ENCODE results near the gene WBP1. TPM values are rescaled to one million over a fixed set of nuclear protein-coding genes. Genes with fewer than 3 reads are reported as not detected.

WBP1 gene
- total and polyA plus RNA-seq, 10 of the 15 experiments (the other 5 are each of a cell fraction or from before 2014, with no cell fraction given): 4.2 to 76.8 (median 43.8) TPM

- TF ChIP-seq POU2F2 (IDR thresholded peaks at IDR 0.05; ENCODE audit: borderline replicate concordance, low read depth, low read length): peak; percentile 59; the same call in 2 of the 3 replicates
- TF ChIP-seq NFYB (IDR thresholded peaks at IDR 0.05; ENCODE audit: insufficient read depth, low read depth, low read length): peak; percentile 91
- TF ChIP-seq SREBF1 (IDR thresholded peaks at IDR 0.05; ENCODE audit: low read length): no peak
- no peak for TF ChIP-seq RELA (IDR thresholded peaks at IDR 0.05; ENCODE audit: borderline replicate concordance, partially characterized antibody)
- no peak for TF ChIP-seq BHLHE40 (IDR thresholded peaks at IDR 0.05; ENCODE audit: borderline replicate concordance in 1 of 2, low read depth in 2 of 2, low read length in 1 of 2)
- TF ChIP-seq SMAD1 (IDR thresholded peaks at IDR 0.05; ENCODE audit: low read depth, partially characterized antibody): no peak
- no peak for TF ChIP-seq NKRF (conservative IDR thresholded peaks at IDR 0.05)
These were observed at the start of gene WBP1 (continued) for GRCh38 chr2:74458132-74458937.

DNA sequence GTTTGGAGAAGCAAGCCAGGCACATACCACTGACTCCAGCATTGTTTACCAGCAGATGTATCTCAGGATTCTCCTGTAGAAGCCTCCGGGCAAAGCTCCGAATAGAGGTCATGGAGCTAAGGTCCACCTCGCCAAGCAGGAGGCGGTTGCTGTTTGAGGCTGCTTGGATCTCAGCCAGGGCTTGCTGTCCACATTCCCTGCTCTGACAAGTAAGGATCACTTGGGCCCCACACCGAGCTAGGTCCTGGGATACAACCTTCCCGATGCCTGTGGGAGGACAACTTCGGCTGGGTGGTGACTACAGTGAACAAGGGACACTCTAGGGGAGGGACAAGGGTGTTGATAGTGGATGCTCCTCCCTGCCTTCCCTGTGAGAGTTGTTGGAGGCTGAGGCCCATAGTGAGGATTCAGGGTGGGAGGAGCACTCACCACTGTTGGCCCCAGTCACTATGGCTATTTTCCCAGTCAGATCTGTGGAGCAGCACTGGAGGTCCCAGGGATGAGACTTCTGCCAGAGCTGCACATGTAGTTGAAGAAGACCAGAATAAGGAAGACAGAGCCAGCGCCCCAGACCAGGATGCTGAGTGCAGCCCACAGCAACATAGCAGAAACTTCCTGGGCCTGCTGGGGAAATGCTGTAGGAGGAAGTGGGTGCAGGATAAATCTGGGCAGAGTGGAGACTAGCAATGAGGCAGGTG lies 45.1 kb upstream of the WBP1 start:
- Histone ChIP-seq H3K4me1 (ENCODE audit: control insufficient read depth, insufficient read depth, low read length) (peaks cover 32% of the 10 kb centered on the region), H3K9ac (ENCODE audit: control insufficient read depth, insufficient read depth, low read length) (no peak overlapping the region), H3K4me3 (no peak overlapping the region), H3K79me2 (ENCODE audit: control insufficient read depth, insufficient read depth, low read length) (no peaks in the 10 kb centered on the region), H3K4me2 (ENCODE audit: control insufficient read depth, insufficient read depth) (no peak overlapping the region), H3K36me3 (ENCODE audit: control insufficient read depth in 2 of 2, insufficient read depth in 2 of 2, low read length in 1 of 2) (no peaks in the 10 kb centered on the region), H4K20me1 (ENCODE audit: control insufficient read depth, insufficient read depth) (no peaks in the 10 kb centered on the region), H3K27ac (ENCODE audit: control insufficient read depth, insufficient read depth) (no peak overlapping the region), H2AFZ (ENCODE audit: control insufficient read depth, low read depth, low read length) (peak overlapping the region; percentile 42; the same call in 1 of the 2 replicates), H3K9me3 (replicated peaks; ENCODE audit: control insufficient read depth, insufficient read depth, low read length) (no peaks in the 10 kb centered on the region), H3K27me3 (replicated peaks in 1 of 2; ENCODE audit: control insufficient read depth in 2 of 2, insufficient read depth in 2 of 2, low read length in 1 of 2) (no peaks in the 10 kb centered on the region)
- CTCF ChIA-PET: interaction anchor here (0.9 to 1.6 kb wide), 6 partner anchors 21 to 175 kb away, joined by 3 to 4 read pairs (median 3); no protein-coding TSS in a partner anchor
- 94% methylated on average over 8 of the region's 8 CpGs for WGBS (ENCODE audit: insufficient coverage, insufficient replicate concordance, low lambda C conversion rate, missing lambda C conversion rate)
- no TSS peak for BruUV-seq (replicated peaks)
- intact Hi-C loops (cut with micrococcal nuclease; ENCODE audit: unreplicated experiment) (no loop called here), in situ Hi-C loops (cut with MboI) (no loop called here)
- DNase-seq (ENCODE audit: low read depth, low spot score) (no peak), FAIRE-seq (no peak), ATAC-seq (no peak)
- POLR2A ChIA-PET: interaction anchor here (0.6 kb wide), 1 partner anchor 118 kb away, joined by 3 read pairs; no protein-coding TSS in a partner anchor
- RAD21 ChIA-PET (ENCODE audit: unreplicated experiment): no interaction called here
- SMC1A ChIA-PET (ENCODE audit: uncharacterized antibody, unreplicated experiment): interaction anchor here (0.7 kb wide), 1 partner anchor 160 kb away, joined by 3 read pairs; no protein-coding TSS in a partner anchor
- TF ChIP-seq, protein P1, sequence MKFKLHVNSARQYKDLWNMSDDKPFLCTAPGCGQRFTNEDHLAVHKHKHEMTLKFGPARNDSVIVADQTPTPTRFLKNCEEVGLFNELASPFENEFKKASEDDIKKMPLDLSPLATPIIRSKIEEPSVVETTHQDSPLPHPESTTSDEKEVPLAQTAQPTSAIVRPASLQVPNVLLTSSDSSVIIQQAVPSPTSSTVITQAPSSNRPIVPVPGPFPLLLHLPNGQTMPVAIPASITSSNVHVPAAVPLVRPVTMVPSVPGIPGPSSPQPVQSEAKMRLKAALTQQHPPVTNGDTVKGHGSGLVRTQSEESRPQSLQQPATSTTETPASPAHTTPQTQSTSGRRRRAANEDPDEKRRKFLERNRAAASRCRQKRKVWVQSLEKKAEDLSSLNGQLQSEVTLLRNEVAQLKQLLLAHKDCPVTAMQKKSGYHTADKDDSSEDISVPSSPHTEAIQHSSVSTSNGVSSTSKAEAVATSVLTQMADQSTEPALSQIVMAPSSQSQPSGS (IDR thresholded peaks at IDR 0.05; ENCODE audit: low read length): no peak
- TF ChIP-seq EGR1 (IDR thresholded peaks at IDR 0.05; ENCODE audit: borderline replicate concordance in 1 of 2, low read depth in 2 of 2, low read length in 2 of 2) (no peak), ZNF384 (IDR thresholded peaks at IDR 0.05; ENCODE audit: borderline replicate concordance, low read depth, low read length) (no peak), ELK1 (IDR thresholded peaks at IDR 0.05; ENCODE audit: low read depth, low read length) (no peak), JUND (IDR thresholded peaks at IDR 0.05; ENCODE audit: low read depth, low read length) (no peak), ZNF622 (IDR thresholded peaks at IDR 0.05) (no peak)
- TF ChIP-seq, protein P2, sequence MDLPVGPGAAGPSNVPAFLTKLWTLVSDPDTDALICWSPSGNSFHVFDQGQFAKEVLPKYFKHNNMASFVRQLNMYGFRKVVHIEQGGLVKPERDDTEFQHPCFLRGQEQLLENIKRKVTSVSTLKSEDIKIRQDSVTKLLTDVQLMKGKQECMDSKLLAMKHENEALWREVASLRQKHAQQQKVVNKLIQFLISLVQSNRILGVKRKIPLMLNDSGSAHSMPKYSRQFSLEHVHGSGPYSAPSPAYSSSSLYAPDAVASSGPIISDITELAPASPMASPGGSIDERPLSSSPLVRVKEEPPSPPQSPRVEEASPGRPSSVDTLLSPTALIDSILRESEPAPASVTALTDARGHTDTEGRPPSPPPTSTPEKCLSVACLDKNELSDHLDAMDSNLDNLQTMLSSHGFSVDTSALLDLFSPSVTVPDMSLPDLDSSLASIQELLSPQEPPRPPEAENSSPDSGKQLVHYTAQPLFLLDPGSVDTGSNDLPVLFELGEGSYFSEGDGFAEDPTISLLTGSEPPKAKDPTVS (IDR thresholded peaks at IDR 0.05; ENCODE audit: low read depth, low read length): no peak
